T-helper 2 cell (primary cell): ENCODE measurements around the gene C1QTNF6.
"Not testable (repeated sequence)": the region's sequence is repeated elsewhere in the genome, so short reads cannot be mapped to it uniquely, and the experiment has no call there.

Experiments used
- DNase-seq, 5 experiments: peaks; one replicate each; pipeline versions ENCODE4 v3.0.0 to v3.0.0-alpha.2; 2012 to 2022

Gene C1QTNF6

DNA sequence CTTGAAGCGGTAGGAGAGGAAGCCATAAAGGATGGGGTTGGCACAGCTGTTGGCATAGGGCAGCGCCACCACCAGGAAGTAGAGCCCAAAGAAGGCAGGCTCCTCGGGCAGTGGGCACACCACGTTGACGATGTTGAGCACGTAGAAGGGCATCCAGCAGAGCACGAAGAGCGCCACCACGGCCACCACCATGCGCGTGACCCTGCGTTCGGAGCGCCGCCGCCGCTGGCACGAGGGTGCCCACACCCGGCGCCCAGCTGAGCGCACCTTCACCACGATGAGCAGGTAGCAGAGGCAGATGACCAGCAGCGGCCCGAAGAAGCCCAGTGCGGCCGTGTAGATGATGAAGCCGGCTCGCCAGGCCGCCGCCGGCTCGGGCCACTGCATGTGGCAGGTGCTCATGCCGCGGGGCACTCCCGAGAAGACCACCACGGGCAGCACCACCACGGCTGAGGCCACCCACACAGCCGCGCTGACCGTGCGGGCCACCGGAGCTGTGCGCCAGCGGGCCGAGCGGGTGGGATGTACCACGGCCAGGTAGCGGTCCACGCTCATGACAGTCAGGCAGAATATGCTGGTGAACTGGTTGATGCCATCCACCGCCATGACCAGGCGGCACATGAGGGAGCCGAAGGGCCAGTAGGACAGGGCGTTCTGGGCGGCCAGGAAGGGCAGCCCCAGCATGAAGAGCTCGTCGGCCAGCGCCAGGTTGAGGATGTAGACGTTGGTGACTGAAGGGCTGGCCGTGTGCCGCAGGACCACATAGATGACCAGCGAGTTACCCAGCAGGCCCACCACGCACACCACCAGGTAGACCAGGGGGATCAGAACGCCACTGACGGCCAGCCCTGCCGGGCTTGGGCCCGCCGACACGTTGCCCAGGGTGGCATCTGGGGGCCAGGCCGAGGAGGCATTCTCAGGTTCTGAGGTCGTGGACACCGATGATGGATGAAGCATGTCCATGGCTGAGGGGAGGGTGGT is 19.1 kb upstream of the C1QTNF6 start:
- DNase-seq: peak in 1 of 5 experiments; percentile 2

DNA sequence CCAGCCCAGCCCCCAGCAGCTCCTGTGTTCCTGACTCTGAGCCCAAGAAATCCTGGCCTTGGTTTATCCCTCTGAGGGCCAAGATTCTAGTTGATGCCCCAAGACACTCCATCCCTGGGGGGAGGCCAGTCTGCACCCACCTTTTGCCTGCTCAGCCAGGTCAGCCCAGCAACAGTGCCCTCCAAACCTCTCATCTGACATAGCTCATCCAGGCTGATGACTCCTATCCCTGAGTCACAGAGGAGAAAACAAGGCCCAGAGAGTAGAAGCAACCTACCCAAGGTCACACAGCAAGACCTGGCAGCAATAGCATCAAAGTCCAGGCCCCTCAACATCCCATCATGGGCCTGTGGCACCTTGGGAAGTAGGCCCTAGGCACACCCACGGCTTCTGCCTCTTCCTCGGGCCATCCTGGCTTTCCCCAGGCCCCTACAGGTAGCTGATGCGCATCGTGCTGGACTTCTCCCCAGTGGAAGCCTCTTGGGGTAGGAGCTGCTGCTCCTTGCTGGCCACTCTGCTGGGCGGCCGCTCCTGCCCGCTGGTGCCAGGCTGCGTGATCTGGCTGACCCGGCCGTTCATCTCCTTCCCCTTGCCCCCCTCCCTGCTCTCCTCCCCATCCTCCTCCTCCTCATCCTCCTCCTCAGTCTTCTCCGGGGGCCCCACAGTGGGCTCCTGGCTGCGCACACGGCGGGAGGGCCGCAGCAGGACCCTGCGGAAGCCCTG is 18.2 kb upstream of the C1QTNF6 start:
- no peak for DNase-seq

DNA sequence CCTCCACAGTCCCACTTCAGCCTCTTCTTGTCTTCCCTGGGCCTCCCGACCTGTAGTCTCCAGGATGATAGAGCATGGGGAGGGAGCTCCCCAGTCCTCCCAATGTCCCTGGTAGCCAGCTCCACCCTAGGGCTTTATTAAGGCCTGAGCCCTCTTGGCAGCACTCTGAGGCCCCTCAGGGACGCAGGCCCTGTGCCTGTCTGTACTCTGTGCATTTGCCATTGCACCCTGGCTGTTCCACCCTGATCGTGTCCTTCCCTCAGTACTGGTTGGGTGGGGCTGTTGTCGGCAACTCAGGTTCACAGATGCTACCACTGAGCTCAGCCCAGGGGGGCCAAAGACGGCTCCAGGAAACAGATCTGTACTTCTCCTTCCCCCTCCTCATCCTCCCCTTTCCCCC is 17.0 kb upstream of the C1QTNF6 start:
- DNase-seq: no peak

DNA sequence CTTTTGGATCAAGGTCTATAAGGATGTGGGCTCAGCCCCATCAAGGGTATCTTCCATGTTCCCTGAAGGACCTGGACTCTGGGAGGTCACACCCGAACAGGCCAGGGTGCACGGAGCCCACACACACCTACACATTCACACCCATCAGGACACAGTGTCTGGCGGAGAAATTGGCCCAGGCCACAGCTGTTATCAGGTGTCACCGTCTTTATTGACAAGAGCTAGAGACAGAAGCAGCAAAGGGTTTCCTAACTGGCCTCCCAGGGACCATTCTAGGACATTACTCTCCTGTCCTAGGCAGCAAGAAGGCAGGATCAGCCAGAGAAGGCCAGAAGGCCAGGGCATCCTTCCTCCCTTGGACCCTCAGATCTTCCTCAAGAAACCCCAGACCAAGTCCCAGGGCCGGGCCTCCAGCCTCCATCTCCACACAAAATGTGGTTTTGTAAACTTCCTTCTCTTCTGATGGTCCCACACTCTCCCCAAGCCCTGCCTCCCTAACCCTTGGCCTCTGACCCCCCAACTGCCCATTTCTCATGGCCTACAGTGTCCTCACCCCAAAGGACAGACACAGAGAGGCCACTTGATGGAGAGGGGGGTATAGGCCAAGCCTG is 16.1 kb upstream of the C1QTNF6 start:
- no peak for DNase-seq

DNA sequence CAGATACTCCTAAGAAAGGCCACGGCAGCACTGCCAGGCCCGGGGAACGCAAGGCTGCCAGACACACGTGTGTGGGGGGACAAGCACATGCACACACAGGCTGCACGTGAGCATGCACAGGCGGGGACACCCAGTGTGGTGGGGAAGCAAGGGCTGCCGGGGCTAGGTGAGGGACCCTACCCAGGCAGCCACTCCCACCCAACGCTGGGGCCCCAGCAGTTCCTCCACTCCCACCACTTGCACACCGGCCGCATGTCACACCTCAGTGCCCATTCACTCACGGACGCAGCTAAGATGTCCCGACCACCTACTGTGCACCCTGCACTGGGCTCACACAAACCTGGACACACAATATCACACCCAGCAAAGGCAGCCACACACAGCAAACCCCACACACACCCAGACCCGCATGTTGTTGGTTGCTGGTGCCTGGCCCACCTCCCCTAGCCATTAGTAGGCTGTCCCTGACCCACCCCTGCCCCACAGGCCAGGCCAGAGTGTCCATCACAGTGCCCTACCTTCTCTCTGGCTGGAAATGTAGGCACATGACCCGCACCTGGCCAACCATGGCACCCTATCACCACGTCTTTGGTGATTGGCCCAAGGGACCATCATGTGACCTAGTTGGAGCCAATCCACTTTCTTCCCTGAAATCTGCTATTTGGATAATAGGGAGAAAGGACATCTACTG is 15.5 kb upstream of the C1QTNF6 start:
- DNase-seq: no peak

DNA sequence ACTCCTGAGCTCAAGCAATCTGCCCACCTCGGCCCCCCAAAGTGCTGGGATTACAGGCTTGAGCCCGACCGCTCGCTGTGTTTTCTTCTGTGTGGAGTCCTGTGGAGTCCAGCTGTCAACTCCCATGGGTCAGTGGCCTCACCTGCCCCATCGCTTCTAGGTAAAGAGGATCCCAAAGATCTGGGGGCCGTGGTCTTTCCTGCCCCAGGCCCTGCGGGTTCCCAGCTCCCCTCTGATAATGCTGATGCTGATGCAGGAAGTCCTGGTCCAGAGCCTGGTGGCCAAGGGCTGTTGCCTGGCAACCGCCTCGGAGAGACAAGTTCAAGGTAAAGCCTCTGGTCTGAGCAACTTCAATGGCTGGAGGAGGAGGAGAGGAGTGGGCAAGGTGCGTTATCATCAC is 14.7 kb upstream of the C1QTNF6 start:
- DNase-seq: no peak

DNA sequence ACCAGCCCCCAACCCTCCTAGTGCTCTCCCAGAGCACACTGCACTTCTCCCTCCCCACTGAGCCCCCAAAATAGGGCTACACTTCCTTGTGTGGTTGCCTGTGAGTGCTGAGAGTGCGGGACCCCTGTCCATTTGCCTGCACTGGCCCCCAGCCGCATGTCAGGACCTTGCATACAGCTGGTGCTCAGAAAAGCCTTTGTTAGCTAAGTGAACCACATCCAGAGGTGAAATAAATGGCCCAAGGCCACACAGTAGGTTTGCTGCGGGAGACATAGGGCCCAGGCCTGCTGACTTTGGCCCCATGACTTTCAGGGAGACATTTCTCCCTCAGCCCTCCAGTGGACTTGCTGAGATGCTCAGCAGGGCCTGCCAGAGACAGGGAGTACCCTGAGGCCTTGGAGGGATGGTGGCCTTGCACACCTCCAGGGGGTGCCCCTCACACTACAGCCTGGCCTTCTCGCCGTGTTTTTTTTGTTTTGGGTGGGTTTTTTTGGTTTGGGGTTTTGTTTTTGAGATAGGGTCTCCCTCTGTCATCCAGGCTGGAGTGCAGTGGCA is 14.0 kb upstream of the C1QTNF6 start:
- no peak for DNase-seq

DNA sequence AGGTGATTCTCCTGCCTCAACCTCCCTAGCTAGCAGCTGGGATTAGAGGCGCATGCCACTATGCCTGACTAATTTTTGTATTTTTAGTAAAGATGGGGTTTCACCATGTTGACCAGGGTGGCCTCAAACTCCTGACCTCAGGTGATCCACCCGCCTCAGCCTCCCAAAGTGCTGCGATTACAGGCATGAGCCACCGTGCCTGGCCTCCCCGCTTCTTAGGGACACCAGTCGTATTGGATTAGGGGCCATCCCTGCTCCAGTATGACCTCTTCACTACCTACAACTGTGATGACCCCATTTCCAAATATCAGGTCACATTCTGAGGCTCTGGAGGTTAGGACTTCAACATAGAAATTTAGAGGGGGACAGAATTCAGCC is 13.4 kb upstream of the C1QTNF6 start:
- DNase-seq: not testable (repeated sequence)

DNA sequence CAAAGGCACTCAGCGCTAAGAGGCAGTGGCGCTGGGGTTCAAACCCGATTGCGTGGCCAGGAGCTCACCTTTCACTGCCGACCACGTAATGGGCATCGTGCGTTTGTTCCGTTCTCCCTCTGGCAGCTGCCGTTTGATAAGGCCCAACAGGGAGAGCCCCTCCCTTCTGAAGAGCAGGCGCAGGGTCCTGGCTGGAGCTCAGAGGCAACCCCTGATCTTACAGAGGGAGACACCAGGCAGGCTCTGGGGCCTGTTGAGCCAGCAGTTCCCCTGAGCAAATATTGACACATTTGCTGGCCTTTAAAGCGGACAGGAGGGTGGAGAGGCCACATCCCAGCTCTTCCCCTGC is 11.7 kb upstream of the C1QTNF6 start:
- DNase-seq: no peak

DNA sequence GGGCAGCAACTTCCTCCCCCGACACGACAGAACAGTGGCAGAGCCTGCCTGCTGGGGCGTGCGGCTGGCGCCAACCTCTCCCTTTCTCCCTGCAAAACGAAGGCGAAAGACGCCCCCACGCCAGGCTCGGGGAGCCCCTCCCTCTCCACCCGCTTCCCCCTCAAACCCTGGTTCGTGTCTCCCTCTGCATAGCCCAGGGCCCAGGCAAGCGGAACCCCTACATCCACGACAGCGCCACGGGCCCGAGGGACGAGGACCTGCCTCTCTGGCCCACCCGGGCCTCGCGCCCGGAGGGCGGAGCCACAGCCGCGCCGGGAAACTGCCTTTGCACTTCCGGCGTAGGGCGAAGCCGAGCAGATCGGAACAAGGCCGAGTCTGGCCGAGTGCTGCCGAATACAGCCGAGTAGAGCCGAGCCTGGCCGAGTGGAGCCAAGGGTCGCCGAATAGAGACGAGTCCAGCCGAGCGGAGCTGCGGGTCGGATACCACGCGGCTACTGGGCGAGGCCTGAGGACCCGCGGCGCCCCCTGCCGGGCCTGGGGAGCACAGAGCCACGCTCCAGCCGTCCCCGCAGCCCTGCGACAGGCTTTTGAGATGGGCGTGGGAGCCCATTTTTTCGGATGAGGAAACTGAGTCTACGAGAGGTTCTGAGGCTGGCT is 11.2 kb upstream of the C1QTNF6 start:
- DNase-seq: peak; percentile 96 to 100 (median 98)

DNA sequence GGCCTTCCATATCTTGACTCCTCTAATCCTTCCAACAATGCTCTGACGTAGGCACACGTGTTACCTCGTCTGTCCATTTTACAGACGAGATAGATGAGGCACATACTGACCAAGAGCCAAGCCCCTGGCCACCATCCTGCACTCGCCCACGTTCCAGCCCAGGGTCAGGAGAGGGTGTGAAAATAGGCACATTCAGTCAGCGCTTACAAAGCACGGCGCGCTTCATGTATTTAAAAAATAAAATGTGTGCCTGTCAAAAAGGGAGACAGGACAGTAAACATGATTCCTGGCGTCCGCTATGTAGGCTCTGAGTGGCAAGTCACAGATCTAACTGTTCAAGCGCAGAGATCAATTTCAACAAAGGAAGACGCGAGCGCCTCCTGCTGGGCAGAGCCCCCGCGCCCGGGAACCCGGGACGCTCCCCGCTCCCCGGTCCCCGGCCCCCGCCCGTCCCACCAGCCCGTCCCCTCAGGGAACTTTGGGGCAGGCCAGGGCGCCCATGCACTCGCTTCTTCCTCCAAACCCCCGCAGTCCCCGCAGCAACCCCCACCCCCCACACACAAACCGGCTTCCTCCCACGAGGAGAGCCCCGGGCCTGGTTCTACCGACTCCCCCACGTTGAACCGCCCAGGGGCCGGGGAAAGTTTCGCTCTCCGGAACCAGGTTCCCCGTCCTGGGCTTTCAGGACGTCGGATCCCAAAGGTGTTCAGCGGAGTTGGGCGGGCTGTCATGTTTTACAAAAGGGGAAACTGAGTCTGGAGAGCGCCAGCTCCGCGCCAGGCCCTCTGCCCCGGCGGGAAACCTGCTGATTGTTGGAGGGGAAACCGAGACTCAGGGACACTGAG is 10.4 kb upstream of the C1QTNF6 start:
- peak; percentile 76 to 85 (median 83) for DNase-seq

DNA sequence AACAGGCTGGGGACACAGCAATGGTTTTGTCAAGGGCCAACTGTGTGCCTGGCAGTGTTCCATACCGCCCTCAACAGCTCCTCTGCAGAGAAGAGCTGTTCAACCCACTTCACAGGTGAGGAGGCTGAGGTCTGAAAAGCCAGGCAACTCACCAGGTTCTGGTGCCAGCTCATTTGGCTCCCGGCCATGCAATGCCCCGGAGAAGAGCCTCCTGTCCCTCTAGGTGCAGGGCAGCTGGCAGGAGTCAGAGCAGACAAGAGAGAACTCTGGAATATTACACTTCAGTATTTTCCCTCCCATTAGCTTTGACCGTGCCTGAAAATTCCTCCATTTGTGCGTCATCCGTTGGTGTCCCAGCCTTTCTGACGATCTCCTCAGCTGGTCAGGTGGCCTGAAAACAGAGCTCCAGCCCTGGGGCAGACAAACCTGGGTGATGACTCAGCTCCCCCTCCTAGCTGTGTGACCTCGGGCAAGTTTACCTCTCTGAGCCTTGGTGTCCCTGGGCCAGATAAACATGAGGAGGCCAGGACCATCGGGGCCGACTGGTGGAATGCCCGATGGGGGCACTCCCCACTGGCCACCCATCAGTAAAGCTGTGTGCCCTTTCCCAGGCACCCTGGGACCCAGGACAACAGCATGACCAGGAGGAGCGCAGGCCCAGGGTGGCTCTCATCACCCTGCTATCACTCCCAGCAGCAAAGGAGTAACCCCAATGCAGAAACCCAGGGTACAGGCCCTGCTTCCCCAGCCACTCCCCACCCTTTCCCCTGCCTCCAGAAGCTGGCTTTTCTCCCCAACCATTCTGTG is 9.6 kb upstream of the C1QTNF6 start:
- no peak for DNase-seq

DNA sequence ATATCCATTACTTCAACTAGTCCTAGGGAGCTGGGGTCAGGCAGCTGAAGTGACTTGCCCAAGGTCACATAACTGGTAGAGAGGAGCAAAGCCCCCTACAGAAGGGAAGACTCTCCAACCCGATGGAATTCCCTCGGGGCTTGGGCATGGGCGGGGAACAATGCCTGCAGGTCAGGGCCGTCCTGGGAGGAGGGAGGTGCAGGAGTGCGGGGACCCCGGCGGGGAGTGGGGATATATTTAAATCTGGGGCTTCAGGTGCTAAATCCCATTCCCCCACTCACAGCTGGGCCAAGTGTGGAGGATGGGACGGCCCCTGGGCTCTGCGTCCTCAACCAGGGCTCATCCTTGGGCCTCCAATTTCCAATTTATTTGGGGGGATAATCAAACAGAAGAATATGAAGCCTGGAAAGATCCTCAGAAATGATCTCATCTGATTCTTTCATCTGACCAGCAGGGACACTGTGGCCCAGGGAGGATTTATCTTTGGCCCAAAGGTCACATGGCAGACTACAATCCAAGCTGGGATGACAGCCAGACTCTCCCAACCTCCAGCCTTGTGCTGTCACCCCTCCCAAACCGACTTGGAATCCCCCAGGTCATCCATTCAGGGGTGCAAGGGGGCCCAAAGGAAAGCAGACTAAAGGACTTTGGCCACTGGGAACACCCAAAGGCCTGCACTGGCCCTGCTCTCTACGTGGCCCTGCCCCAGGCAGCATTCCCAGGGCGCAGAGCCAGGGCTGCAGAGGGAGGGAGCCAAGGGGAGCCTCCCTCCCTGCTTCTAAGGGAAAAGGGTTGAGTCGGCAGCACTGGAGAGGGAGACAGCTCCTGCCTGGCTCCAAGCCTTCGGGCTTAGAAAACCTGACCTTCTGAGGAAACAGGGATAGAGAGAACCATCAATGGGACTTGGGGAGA is 8.7 kb upstream of the C1QTNF6 start:
- DNase-seq: no peak

DNA sequence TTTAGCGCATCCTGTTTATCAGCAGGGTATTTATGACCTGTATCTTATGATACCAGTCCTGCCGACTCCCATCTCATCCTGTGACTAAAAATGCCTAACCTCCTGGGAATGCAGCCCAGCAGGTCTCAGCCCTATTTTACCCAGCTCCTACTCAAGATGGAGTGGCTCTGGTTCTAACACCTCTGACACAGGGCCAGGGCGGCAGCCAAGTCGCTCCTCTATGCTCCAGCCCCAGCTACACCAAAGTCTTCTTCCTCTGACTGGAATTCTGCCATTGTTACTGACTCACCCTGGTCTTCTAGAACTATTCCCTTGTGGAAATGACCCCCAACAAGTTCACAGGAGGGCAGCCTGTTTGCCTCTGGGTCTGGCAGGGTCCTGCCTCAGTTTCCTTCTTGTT is 7.9 kb upstream of the C1QTNF6 start:
- DNase-seq: no peak

DNA sequence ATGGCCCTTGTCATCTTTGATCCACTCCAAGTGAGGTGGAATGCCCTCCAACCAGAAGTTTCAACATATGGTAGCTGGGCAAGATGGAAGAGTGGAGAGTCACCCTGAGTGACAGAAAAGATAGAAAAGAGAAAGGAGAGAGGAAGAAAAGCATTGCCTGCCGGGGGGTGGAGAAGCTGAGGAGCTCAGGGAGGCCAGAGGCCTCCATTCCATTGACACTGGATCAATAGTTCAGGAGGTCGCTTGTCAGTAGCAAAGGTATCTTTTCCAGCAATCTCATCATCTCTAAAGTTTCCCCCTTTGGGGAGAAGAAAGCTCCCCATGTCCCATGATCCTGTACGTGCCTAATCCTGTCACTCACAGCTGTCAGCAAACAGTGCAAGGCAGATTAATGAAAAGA is 6.7 kb upstream of the C1QTNF6 start:
- DNase-seq: no peak

DNA sequence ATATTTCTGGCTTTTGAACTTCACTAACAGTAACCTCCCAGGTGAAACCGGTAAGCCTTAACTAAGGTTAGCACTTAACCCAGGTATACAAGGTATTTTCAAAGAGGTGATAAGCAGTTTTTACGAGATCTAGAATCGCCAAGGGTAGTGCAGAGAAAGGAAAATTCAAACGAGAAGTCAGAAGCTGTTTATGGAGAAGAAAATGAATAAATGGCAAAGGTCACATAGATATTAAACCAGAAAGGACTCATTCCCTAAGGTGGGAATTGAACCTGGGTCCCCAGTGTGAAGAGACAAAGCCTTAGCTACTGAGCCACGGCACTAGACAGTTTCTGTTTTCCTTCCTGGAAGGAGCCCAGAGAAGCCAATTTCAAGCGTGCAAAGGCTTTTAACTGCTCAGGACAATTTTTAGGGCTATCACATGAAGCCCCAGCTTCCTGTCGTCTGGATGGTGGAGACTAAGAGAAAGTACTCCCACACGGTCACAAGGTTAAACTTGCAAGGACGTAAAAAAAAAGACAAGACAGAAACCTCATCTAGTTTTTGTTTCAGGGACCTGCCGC is 5.7 kb upstream of the C1QTNF6 start:
- DNase-seq: peak in 2 of 5 experiments; percentile 65 to 68

DNA sequence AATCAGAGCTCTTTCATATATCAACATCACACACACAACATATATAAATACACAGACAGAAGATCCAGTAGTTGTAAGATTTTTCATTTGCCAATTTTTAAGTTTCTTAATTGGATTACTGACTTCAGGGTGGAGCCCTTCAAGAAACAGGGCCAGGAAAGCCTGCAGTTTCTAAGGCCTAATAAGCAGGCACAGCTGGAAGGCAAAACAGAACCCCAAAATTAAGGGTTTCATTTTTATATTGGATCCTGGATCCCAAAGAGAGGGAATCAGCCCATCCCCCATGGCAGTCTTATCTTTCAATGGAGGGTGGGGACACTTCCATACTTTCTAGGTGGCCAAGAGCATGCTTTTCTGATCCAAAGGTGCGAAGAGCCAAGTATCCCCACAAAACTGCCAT is 4.7 kb upstream of the C1QTNF6 start:
- DNase-seq: no peak

DNA sequence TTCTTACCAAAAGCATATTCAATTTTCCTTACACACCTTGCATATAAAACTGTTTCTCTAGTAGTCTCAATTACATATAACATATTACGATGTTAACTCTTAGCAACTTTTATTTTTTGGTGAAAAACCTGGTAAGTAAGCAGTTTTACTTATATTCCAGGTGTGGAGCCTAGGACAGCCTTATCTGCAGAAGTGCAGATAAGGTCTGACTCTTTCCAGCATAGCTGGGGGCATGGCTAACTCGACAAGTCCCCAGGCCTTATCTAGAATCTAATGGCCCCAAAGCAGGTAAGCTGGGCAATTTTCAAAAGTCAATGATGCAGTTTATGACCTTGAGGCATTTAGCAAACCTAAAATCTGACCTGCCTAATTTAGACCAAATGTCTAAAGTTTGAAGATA is 4.2 kb upstream of the C1QTNF6 start:
- no peak for DNase-seq

DNA sequence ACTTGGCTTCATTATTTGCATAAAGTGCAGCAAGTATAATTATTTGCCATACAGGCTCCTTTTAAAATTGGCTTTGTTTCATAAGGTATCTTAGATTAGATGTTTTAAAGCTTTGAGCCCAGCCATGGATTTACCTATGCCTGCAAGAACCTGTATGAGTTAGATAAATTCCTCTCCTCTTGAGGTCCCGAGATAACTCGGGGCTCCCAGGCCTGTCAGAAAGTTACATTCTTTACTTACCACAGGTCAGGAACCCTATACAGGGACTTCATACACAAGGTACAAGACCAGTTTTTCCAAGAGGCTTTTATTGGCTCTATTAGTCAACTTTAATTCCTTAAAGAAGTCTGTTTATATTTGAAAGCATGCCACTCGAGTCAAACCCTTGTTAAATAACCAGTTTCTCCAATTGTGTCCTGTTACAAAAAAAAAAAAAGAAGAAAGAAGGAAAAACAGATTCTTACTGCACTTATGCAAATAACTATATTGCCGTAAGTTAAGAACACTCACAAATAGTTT is 2.3 kb upstream of the C1QTNF6 start:
- no peak for DNase-seq
